Hippocampal formation (tissue), 2 donors: ENCODE measurements around the gene IGSF9B.

Source experiments
- DNase-seq, 2 donors: peaks; one replicate each; lab custom pipeline; 2025; lab: John Stamatoyannopoulos, UW

The IGSF9B gene

DNA sequence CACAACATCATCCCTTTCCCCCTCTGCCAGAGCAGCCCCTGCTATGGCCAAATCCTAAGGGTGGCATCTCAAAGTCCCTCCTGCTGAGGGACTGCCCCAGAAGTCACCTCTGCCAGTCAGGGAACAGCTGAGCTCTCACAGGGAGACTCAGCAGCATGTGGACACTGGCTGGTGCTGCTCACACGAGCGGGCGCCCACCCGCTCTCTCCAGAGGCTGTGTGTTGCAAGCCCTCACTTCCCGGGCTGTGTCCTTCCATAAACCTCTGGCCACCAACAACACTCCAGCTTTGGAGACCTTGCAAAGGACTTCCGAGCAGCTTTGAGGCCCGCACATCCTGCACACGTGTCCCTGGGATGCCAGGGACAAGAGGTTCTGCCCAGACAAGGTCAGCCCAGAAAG lies 2.8 kb downstream of the IGSF9B start:
- DNase-seq, result no peak

GRCh38 chr11:133953547-133953946 lies 3.2 kb downstream of the IGSF9B start:
- DNase-seq, result no peak

DNA sequence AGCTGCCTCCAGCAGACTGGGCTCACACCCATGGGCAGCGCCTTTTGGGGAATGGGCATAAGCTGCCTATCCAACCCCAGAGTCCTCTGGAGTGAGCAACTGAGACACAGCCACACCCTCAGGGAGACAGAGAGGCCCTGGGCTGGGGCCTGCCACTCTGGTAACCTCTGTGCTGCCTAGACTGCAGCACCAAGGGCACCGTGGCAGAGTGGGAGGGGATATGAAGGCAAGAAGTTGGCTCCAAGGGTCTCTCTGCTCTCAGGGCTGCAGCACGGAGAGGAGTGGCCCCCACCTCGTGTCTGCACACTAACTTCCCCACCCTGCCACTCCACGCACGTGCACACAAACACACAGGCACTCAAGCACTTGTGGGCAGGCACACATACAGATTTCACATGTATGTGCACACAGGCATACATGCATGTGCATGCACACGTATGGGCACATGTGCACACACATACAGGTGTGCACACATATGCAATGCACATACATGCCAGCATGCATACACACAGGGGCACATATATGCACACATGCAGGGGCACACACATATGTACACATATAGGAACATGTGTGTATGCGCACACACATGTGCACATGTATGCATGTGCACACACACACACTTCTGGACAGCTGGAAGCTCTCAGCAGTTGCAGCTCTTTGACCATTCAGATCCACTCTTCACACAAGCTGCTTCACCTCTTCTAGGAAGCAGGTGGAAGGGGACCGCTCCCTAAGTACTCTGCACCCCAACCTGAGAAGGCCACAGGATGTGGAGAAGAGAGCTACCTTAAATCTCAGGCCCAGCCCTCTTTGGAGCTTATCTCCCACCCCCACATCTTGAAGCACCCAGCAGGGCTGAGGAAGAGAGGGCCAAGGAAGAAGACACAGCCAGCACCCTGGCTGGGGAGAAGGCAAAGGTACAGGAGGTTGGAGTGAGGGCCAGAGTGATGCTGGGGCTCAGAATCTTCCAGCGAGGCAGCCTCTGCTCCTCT lies 4.3 kb downstream of the IGSF9B start:
- no peak for DNase-seq

- no peak for DNase-seq
Observed at GRCh38 chr11:133951327-133952198, 5.2 kb downstream of the IGSF9B start.

DNA sequence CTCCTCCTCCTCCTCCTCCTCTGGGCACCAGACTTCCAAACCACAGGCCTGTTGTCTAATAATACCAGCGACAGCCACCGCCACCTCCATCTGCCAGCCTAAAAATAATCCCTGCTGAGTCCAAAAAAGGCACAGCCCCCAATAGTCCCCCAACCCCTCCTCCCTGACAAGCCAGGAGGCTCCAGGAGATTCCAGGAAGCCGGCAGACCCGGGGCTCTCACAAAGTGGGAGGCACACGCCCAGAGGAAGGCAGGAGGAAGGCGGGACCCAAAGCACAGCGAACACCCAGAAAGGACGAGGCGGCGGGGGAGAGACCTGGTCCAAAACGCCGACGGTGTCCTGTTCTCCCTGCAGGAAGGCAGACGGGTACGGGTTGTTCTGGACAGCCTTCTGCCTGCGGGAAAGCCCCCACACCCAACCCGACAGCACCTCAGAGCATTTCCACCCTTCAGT lies 5.9 kb downstream of the IGSF9B start:
- DNase-seq, result no peak

GRCh38 chr11:133950421-133950820 lies 6.3 kb downstream of the IGSF9B start:
- DNase-seq, result no peak

GRCh38 chr11:133949129-133949528 lies 7.6 kb downstream of the IGSF9B start:
- no peak for DNase-seq

- no peak for DNase-seq
Observed at GRCh38 chr11:133948711-133949110, 8.1 kb downstream of the IGSF9B start.

DNA sequence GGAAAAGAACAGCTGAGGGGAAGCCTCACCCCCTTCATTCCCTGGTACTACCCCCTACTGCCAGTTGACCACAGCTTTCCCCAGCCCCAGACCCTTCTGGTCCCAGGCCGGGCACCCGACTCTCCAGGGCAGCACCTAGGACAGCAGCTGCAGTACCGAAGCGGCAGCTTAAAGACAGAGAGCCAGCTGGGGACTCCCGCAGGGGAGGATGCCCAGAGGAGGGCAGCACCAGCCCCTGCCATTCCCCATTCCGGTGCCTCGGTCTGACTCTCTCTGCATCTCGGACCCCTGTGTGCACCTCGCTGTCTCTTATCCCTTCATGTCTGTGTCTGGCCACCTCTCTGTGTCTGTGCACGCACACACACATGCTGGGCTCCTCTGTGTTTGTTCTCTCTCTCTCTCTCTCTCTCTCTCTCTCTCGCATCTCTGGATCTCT lies 9.4 kb downstream of the IGSF9B start:
- peak; percentile 23 to 28 for DNase-seq

DNA sequence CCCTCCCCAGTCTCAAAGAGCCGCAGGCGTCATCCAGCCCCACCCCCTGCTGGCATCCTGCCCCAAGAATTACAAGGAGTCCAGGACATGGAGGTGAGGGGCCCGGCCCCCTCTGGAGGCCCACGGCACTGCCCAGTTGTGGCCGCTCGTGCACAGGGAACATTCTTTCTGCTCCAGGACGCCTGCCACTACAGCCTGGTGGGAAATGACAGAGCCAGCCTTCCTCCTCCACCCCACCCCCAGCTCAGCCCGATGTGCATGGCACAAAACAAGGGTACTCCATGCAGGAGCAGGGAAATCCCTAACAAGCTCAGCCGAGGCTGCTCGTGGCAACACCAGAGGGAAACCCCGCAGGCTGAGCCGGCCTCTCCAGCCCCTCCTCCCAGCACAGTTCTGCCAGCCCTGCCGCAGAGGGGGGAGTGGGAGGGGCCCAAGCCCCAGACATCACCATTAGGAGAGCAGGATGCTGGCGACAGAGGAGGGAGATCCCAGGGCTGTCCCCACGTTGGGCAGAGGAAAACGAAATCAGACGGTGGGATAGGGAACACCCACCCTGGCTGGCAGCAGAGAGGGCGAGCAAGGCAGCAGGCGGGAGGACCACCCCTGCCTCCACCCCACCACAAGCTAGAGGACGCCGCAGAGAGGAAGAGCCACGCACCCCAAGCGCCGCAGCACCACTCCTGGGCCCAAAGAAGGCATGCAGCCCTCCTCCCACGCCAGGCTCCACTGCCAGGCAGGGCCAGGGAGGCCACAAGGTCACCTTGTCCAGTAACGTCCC lies 10.0 kb downstream of the IGSF9B start:
- DNase-seq, result no peak

- no peak for DNase-seq
Observed at GRCh38 chr11:133946051-133946450, 10.7 kb downstream of the IGSF9B start.

DNA sequence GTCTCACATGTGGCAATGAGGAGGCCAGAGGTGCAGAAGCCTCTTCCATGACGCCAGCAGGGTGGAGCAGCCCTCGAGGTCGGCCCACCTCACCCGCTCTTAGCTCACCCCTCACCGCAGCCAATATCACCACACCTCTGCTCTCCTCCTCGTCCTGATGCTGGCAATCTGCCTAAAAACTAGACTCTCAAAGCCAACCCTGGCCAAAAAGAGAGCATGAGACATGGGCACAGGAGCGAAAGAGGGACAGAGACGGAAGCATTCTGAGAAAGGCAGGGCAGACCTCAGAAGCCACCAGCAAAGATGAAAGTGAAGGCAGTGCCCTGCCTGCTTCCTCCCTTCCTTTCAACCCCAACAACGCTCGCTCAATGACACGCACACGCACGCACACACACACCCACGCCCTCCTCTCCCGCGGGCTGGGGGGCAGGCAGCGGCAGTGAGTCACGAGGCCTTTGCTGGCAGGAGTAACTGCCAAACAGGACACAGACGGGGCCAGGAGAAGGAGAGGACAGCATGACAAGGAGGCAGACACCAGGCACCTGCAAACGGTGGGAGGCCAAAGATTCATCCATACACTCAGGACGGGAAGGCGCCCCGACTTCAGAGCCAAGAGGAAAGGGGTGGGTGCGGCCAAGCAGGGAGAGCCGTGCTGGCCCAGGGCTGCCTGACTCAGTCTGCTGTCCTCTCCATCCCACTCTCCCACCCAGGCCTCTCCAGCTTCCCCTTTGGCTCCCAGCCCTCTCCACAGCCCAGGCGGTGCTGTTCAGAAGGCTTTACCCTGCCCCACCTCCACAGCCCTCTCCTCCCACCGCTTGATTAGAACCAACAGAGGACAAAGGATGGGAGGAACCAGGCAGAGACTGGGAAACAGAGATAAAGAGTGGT lies 11.4 kb downstream of the IGSF9B start:
- DNase-seq, result no peak

DNA sequence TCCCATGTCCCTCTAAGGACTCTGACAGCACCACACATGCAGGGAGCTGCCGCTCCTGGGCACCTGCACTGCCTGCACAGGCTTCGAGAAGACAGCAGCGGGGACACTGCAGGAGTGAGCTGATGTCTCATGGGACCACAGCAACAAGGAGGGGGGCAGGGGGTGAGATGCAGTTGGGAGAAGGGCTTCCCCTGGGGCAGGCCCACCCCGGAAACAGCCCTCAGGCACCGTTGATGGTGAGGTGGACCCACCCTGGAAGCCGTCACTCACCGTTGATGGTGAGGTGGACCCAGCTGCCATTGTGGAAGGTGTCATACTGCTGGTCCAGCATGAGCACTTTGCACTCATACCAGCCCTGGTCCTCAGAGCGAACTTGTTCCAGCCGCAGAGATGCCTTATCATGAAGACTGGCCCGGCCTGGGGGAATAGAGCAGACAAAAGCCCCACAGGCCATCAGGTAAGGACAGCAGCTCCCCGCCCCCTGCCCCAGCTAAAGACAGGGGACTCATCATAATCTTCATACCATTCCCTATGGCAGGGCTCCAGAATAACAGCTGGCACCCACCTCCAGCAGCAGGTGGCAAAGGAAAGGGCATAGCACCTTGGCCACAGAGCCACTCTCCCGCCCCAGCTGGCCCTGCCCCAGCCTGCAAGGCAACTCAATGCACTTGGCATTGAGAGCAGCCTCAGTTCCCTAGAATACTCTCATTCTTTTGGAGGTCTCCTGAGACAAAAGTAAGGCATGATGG lies 12.6 kb downstream of the IGSF9B start:
- DNase-seq, result no peak

GRCh38 chr11:133942577-133942976 lies 14.2 kb downstream of the IGSF9B start:
- no peak for DNase-seq

GRCh38 chr11:133941546-133941945 lies 15.2 kb downstream of the IGSF9B start:
- DNase-seq, result no peak

- DNase-seq, result no peak
Observed at GRCh38 chr11:133940034-133940433, 16.7 kb downstream of the IGSF9B start.

- DNase-seq, result no peak
Observed at GRCh38 chr11:133939558-133939957, 17.2 kb downstream of the IGSF9B start.

GRCh38 chr11:133938166-133938565 lies 18.6 kb downstream of the IGSF9B start:
- no peak for DNase-seq

- no peak for DNase-seq
Observed at GRCh38 chr11:133937468-133937867, 19.3 kb downstream of the IGSF9B start.

- no peak for DNase-seq
Observed at GRCh38 chr11:133937015-133937414, 19.8 kb downstream of the IGSF9B start.
